IPS-15b (cell line): ENCODE data around the gene TRIM72.
"Not testable (repeated sequence)": the region's sequence is repeated elsewhere in the genome, so short reads cannot be mapped to it uniquely, and the experiment has no call there.

Source experiments
- H3K27me3 ChIP-seq: one replicate; pipeline ENCODE4 v1.6.1; 2013; ENCODE audit warnings: low read length; ENCODE audit not compliant: control insufficient read depth, insufficient read depth
- H3K36me3 ChIP-seq: one replicate; pipeline ENCODE4 v1.6.1; 2013; ENCODE audit warnings: low read length; ENCODE audit not compliant: control insufficient read depth, insufficient read depth
- H3K4me1 ChIP-seq: one replicate; pipeline ENCODE4 v1.6.1; 2013; ENCODE audit warnings: mild to moderate bottlenecking, low read length; ENCODE audit not compliant: control insufficient read depth, insufficient read depth
- H3K4me3 ChIP-seq: one replicate; pipeline ENCODE4 v1.5.1; 2013; ENCODE audit warnings: low read depth, low read length
- H3K9ac ChIP-seq: one replicate; pipeline ENCODE4 v1.6.1; 2013; ENCODE audit warnings: low read depth, mild to moderate bottlenecking, low read length
- H3K9me3 ChIP-seq: one replicate; pipeline ENCODE4 v1.6.1; 2013; ENCODE audit warnings: mild to moderate bottlenecking, low read length; ENCODE audit not compliant: control insufficient read depth, insufficient read depth

TRIM72 gene

DNA sequence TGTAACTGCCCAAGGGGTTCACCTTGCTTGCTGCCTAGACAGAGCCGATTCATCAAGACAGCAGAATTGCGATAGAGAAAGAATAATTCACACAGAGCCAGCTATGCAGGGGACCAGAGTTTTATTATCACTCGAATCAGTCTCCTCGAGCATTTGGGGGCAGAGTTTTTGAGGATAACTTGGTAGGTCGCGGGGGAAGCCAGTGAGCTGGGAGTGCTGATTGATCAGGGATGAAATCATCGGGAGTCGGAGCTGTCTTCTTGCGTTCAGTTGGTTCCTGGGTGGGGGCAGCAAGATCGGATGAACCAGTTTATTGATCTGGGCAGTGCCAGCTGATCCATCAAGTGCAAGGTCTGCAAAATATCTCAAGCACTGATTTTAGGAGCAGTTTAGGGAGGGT lies 55.0 kb downstream of the TRIM72 start:
- H3K4me1 ChIP-seq: peaks cover 2% of the 10 kb centered on the region
- no peaks in the 10 kb centered on the region for H3K36me3 ChIP-seq
- no peaks in the 10 kb centered on the region for H3K27me3 ChIP-seq
- H3K9ac ChIP-seq: no peak overlapping the region
- H3K9me3 ChIP-seq: no peaks in the 10 kb centered on the region
- H3K4me3 ChIP-seq: no peak overlapping the region

DNA sequence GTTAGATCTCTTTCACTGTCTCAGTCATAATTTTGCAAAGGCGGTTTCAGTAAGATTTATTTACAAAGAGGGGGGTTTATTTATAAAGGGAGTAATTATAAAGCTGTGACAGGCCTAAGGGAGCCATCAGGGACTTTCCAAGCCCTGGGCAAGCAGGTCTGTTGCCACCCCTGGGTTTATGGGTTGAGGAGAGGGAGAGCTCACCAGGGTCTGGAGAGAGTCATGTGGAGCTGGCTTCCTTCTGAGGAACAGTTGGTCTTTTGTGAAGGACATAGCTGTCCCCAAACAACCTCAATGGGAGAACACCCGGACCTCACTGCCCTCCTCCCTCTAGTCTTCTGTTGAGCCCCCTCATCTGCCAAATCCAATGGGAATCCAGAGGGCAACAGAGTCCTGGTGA lies 55.6 kb downstream of the TRIM72 start:
- peaks cover 2% of the 10 kb centered on the region for H3K4me1 ChIP-seq
- no peaks in the 10 kb centered on the region for H3K9me3 ChIP-seq
- no peaks in the 10 kb centered on the region for H3K27me3 ChIP-seq
- no peak overlapping the region for H3K9ac ChIP-seq
- H3K36me3 ChIP-seq: no peaks in the 10 kb centered on the region
- no peak overlapping the region for H3K4me3 ChIP-seq

DNA sequence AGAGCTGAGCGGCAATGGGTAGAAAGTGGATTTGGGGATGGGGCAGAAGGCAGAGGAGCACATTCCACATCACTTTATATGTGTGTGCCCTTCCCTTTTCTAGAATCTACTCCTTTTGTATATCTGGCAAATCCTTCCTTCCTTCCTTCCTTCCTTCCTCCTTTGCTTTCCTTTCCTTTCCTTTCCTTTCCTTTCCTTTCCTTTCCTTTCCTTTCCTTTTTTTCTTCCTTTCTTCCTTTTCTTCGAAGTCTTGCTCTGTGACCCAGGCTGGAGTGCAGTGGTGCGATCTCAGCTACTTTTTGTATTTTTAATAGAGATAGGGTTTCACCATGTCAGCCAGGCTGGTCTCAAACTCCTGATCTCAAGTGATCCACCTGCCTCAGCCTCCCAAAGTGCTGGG lies 56.1 kb downstream of the TRIM72 start:
- not testable (repeated sequence) for H3K4me1 ChIP-seq, H3K27me3 ChIP-seq, H3K9ac ChIP-seq, H3K4me3 ChIP-seq, H3K36me3 ChIP-seq, H3K9me3 ChIP-seq

DNA sequence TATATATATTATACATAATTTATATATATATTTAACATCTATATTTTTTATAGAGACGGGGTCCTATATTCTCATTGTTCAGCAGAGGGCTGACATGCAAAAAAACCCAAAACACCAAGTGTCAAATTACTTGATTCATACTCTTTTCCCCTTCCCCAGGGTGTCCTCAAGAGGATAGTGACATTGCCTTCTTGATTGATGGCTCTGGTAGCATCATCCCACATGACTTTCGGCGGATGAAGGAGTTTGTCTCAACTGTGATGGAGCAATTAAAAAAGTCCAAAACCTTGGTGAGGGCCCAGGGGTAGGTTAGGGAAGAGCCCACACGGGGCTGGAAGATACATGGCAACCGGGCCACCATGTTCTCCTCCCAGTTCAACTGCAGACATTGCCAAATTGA lies 56.9 kb downstream of the TRIM72 start:
- H3K36me3 ChIP-seq: no peaks in the 10 kb centered on the region
- no peaks in the 10 kb centered on the region for H3K27me3 ChIP-seq
- no peaks in the 10 kb centered on the region for H3K9me3 ChIP-seq
- peaks cover 2% of the 10 kb centered on the region for H3K4me1 ChIP-seq
- no peak overlapping the region for H3K9ac ChIP-seq
- H3K4me3 ChIP-seq: no peak overlapping the region

DNA sequence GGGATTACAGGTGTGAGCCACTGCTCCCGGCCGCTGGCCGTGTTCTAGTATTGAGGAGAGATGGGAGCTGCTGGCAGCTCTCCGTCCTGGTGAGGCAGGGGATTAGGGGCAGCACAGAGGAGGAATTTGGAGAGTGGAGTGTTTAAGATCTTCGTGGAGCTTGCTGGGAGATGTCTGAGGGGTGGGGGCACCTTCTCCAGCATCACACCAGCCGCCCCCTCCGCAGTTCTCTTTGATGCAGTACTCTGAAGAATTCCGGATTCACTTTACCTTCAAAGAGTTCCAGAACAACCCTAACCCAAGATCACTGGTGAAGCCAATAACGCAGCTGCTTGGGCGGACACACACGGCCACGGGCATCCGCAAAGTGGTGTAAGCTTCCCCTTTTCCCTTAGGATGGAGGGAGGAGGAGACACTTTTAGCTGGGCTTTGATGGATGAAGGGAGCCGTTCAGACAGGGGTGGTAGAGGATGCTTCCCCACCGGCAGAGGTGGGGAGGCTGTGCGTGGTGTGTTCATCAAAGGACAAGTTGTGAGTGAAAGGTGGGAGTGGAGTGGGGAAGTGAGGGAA lies 57.8 kb downstream of the TRIM72 start:
- Histone ChIP-seq H3K36me3 (no peaks in the 10 kb centered on the region), H3K27me3 (no peaks in the 10 kb centered on the region), H3K9me3 (no peaks in the 10 kb centered on the region), H3K9ac (no peak overlapping the region), H3K4me3 (no peak overlapping the region), H3K4me1 (peaks cover 2% of the 10 kb centered on the region)

DNA sequence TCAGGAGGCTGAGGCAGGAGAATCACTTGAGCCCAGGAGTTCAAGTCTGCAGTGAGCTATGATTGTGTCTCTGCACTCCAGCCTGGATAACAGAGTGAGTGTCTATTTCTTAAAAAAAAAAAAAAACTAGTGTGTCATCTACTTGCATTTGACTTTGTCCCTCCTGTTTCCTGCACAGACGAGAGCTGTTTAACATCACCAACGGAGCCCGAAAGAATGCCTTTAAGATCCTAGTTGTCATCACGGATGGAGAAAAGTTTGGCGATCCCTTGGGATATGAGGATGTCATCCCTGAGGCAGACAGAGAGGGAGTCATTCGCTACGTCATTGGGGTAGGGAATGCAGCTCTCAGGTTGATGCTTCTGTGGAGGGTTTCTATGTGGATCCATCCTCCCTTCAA lies 59.3 kb downstream of the TRIM72 start:
- Histone ChIP-seq H3K36me3 (no peaks in the 10 kb centered on the region), H3K9me3 (no peaks in the 10 kb centered on the region), H3K27me3 (no peaks in the 10 kb centered on the region), H3K4me1 (no peaks in the 10 kb centered on the region), H3K9ac (no peak overlapping the region), H3K4me3 (no peak overlapping the region)

DNA sequence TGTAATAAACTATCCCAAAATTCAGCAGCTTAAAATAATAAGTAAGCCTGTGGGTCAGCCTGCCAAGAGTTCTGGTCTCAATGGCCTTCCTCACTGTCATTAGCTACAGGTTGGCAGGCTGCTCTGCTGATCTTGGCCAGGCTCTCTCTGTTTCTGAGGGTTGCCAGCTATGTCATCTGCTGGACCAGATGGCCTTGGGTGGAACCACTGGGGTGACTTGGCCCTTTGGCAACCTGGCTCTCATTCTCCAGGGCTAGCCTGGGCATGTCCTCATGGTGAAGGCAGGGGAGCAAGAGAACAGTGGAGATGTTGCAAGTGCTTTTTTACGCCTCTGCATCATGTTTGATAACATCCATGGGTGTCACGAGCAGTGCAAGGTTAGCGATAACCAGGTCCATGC lies 59.8 kb downstream of the TRIM72 start:
- Histone ChIP-seq H3K36me3 (no peaks in the 10 kb centered on the region), H3K9ac (no peak overlapping the region), H3K27me3 (no peaks in the 10 kb centered on the region), H3K4me1 (no peaks in the 10 kb centered on the region), H3K4me3 (no peak overlapping the region), H3K9me3 (no peaks in the 10 kb centered on the region)

DNA sequence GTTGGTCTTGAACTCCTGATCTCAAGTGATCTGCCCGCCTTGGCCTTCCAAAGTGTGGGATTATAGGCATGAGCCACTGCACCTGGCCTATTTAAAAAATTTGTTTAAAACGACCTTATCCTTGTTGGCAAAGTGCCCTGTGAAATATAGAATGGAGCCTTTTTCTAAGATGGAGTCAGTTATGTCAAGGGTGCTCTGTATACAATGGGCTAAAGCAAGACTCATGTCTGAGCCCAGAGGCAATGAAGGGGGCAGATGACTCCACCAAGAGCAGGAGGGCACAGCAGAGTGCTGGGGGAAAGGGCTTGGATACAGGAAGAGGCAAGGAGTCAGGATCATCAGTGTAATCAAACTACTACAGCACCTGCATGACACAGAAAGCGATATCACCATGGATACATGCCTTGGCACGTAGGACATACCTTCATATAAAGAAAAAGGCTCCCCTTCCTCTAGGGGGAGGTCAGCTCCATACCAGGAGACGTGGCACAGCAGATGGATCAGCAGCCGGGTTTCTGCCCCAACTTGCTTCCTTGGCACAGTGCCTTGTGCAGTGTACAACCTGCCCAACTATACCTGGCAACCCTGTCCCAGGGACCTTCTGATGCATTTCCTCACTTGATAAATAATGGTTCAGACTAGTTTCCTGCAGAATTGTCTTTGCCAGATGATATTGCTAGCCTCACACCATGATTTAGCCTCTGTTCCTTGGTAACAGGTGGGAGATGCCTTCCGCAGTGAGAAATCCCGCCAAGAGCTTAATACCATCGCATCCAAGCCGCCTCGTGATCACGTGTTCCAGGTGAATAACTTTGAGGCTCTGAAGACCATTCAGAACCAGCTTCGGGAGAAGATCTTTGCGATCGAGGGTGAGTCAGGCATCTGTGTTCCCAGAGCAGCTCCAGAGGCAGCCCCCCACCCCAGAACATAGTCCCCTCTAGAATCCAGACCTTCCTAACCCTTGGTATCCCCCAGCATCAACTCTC lies 61.2 kb downstream of the TRIM72 start:
- H3K4me3 ChIP-seq: no peak overlapping the region
- H3K27me3 ChIP-seq: no peaks in the 10 kb centered on the region
- no peaks in the 10 kb centered on the region for H3K9me3 ChIP-seq
- H3K36me3 ChIP-seq: no peaks in the 10 kb centered on the region
- H3K4me1 ChIP-seq: no peaks in the 10 kb centered on the region
- no peak overlapping the region for H3K9ac ChIP-seq

DNA sequence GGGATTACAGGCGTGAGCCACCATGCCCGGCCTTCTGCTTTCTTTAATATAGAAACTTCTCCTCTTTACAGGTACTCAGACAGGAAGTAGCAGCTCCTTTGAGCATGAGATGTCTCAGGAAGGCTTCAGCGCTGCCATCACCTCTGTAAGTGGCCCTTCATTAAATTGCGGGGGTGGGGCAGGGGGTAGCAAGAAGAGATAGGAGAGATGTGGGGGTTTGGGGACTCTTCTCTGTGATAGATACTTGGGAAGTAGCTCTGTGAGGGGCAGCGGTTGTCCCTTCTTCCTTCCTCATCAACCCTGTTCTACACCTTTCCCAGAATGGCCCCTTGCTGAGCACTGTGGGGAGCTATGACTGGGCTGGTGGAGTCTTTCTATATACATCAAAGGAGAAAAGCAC lies 62.7 kb downstream of the TRIM72 start:
- H3K9ac ChIP-seq: no peak overlapping the region
- H3K4me3 ChIP-seq: no peak overlapping the region
- H3K36me3 ChIP-seq: no peaks in the 10 kb centered on the region
- no peaks in the 10 kb centered on the region for H3K27me3 ChIP-seq
- H3K4me1 ChIP-seq: no peaks in the 10 kb centered on the region
- H3K9me3 ChIP-seq: no peaks in the 10 kb centered on the region

DNA sequence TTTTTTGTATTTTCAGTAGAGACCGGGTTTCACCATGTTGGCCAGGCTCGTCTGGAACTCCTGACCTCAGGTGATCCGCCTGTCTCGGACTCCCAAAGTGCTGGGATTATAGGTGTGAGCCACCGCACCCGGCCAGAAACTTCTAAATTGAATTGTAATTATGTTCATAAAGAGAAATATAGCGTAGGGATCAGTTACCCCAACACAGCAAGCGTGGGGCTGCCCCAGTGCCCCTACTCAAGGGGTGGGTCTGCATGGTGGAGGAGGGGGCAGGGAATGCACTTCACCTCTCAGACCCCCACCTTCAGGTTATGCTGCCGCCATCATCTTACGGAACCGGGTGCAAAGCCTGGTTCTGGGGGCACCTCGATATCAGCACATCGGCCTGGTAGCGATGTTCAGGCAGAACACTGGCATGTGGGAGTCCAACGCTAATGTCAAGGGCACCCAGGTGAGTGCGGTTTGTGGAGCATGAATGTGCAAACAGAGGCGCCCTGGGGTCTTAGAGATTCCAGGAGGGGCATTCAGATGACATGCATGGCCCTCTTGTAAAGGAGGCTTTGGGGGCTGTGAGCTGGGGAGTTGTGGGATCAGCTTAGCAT lies 63.8 kb downstream of the TRIM72 start:
- no peak overlapping the region for H3K4me3 ChIP-seq
- no peaks in the 10 kb centered on the region for H3K4me1 ChIP-seq
- H3K9me3 ChIP-seq: no peaks in the 10 kb centered on the region
- H3K36me3 ChIP-seq: no peaks in the 10 kb centered on the region
- H3K27me3 ChIP-seq: no peaks in the 10 kb centered on the region
- no peak overlapping the region for H3K9ac ChIP-seq

DNA sequence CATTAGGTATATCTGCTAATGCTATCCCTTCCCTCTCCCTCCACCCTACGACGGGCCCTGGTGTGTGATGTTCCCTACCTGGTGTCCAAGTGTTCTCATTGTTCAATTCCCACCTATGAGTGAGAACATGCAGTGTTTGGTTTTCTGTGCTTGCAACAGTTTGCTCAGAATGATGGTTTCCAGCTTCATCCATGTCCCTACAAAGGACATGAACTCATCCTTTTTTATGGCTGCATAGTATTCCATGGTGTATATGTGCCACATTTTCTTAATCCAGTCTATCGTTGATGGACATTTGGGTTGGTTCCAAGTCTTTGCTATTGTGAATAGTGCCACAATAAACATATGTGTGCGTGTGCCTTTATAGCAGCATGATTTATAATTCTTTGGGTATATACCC lies 64.9 kb downstream of the TRIM72 start:
- H3K27me3 ChIP-seq, H3K9me3 ChIP-seq, H3K36me3 ChIP-seq: not testable (repeated sequence)

More for the DNA sequence above, 64.9 kb downstream of the TRIM72 start:
- not testable (repeated sequence) for H3K9ac ChIP-seq, H3K4me3 ChIP-seq, H3K4me1 ChIP-seq
